NCI-H69 (cell line): Measurements from ENCODE around the gene POTEG.
"Not testable (repeated sequence)": the region's sequence is repeated elsewhere in the genome, so short reads cannot be mapped to it uniquely, and the experiment has no call there.

Source experiments
- DNase-seq: peaks from one replicate; lab custom pipeline; 2025; lab: John Stamatoyannopoulos, UW

The POTEG gene

GRCh38 chr14:19372813-19373500 is 61.2 kb downstream of the POTEG start:
- not testable (repeated sequence) for DNase-seq

GRCh38 chr14:19371767-19372166 is 62.4 kb downstream of the POTEG start:
- not testable (repeated sequence) for DNase-seq

- DNase-seq: not testable (repeated sequence)
Measured at GRCh38 chr14:19362803-19363202, 71.3 kb downstream of the POTEG start.

- DNase-seq: not testable (repeated sequence)
Measured at GRCh38 chr14:19362323-19362722, 71.8 kb downstream of the POTEG start.

- not testable (repeated sequence) for DNase-seq
Measured at GRCh38 chr14:19361636-19362253, 72.4 kb downstream of the POTEG start.

GRCh38 chr14:19360937-19361635 is 73.1 kb downstream of the POTEG start:
- not testable (repeated sequence) for DNase-seq
